ENCODE measurements around the gene SIRT6.

SIRT6 gene

DNA sequence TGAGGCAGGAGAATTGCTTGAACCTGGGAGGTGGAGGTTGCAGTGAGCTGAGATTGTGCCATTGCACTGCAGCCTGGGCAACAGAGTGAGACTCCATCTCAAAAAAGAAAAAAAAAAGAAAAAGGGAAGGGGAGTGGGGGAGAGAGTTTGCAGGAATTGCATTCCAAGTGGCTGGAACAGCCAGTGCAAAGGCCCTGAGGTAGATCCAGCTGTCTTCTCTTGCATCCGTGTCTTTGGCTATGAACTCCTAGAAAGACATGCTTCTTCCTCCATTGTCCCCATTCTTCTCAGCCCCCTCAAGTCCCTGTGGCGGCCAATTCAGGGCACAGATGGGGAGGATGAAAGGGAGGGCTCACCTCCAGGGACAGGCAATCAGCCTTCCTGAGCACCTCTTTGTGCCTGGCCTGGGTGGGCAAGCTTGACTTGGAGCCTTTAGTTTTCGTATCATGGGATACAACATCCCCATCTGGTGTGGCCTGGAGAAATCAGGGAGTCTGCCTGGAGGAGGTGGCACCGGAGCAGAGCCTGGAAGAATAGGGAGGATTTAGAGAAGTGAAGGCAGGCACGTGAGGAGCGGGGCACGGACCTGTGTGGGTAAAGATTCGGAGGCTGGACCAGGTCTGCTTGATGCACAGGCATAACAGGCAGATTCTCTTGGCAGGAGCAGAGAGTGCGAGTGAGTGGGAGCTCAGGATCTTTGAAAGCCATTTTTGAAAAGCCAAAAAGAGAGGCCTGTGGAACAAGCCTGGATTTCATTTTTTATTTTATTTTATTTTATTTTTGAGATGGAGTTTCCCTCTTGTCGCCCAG is 5.2 kb upstream of the SIRT6 start:
- Histone ChIP-seq H3K4me1 (ENCODE audit: control insufficient read depth in 1 of 2, insufficient read depth in 1 of 2, low read depth in 1 of 2, low read length in 1 of 2) (peaks cover 4 to 7% of the 10 kb centered on the region in 2 experiments), H3K4me3 (ENCODE audit: low read depth in 1 of 2, low read length in 1 of 2) (no peak overlapping the region), H3K27me3 (peaks cover 19% of the 10 kb centered on the region), H3K36me3 (no peaks in the 10 kb centered on the region), H3K9me3 (no peaks in the 10 kb centered on the region), H3K27ac (no peak overlapping the region)
- TF ChIP-seq, protein P1, sequence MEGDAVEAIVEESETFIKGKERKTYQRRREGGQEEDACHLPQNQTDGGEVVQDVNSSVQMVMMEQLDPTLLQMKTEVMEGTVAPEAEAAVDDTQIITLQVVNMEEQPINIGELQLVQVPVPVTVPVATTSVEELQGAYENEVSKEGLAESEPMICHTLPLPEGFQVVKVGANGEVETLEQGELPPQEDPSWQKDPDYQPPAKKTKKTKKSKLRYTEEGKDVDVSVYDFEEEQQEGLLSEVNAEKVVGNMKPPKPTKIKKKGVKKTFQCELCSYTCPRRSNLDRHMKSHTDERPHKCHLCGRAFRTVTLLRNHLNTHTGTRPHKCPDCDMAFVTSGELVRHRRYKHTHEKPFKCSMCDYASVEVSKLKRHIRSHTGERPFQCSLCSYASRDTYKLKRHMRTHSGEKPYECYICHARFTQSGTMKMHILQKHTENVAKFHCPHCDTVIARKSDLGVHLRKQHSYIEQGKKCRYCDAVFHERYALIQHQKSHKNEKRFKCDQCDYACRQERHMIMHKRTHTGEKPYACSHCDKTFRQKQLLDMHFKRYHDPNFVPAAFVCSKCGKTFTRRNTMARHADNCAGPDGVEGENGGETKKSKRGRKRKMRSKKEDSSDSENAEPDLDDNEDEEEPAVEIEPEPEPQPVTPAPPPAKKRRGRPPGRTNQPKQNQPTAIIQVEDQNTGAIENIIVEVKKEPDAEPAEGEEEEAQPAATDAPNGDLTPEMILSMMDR (IDR thresholded peaks at IDR 0.05), result no peak

GRCh38 chr19:4186087-4186993 is 4.0 kb upstream of the SIRT6 start:
- no peaks in the 10 kb centered on the region for H3K36me3 ChIP-seq
- no peak overlapping the region for H3K4me3 ChIP-seq (ENCODE audit: low read depth in 1 of 2, low read length in 1 of 2)
- TF ChIP-seq, protein P1 (IDR thresholded peaks at IDR 0.05), result peak; percentile 64

GRCh38 chr19:4185413-4186086 is 3.2 kb upstream of the SIRT6 start:
- TF ChIP-seq, protein P1 (IDR thresholded peaks at IDR 0.05), result no peak
- Histone ChIP-seq H3K9me3 (no peaks in the 10 kb centered on the region), H3K27ac (no peak overlapping the region), H3K4me1 (ENCODE audit: control insufficient read depth in 1 of 2, insufficient read depth in 1 of 2, low read depth in 1 of 2, low read length in 1 of 2) (peaks cover 21 to 25% of the 10 kb centered on the region in 2 experiments), H3K4me3 (ENCODE audit: low read depth in 1 of 2, low read length in 1 of 2) (no peak overlapping the region), H3K27me3 (peaks cover 19% of the 10 kb centered on the region), H3K36me3 (peaks cover 4% of the 10 kb centered on the region)

More at GRCh38 chr19:4186087-4186993, 4.0 kb upstream of the SIRT6 start:
- Histone ChIP-seq H3K4me1 (ENCODE audit: control insufficient read depth in 1 of 2, insufficient read depth in 1 of 2, low read depth in 1 of 2, low read length in 1 of 2) (peaks cover 13 to 17% of the 10 kb centered on the region in 2 experiments), H3K27ac (no peak overlapping the region), H3K9me3 (no peaks in the 10 kb centered on the region), H3K27me3 (peaks cover 19% of the 10 kb centered on the region)

DNA sequence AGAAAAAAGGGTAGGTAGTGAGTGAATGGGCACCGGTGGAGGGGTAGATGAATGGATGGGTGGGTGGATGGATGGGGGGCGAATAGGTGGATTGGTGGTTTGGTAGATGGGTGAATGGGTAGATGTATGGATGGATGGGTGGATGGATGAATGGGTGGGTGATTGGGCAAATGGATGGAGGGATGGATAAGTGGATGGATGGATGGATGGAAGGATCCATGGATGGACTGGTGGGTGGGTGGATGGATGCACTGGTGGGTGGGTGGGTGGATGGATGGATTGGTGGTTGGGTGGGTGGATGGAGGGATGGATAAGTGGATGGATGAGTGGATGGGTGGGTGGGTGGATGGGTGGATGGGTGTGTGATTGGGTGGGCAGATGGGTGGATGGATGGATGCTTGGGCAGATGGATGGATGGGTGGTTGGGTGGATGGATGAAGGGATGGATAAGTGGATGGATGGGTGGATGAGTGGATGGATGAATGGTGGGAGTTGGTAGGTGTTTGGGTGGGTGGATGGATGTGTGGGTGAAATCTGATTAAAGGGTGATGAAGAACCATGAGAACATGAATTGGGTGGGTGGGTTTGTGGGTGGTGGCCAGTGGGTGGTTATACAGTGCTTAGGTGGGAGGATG is 2.5 kb upstream of the SIRT6 start:
- Histone ChIP-seq H3K4me1 (ENCODE audit: control insufficient read depth in 1 of 2, insufficient read depth in 1 of 2, low read depth in 1 of 2, low read length in 1 of 2) (peaks cover 25 to 29% of the 10 kb centered on the region in 2 experiments), H3K9me3 (no peaks in the 10 kb centered on the region), H3K27ac (no peak overlapping the region), H3K27me3 (peaks cover 19% of the 10 kb centered on the region), H3K36me3 (peaks cover 9% of the 10 kb centered on the region), H3K4me3 (ENCODE audit: low read depth in 1 of 2, low read length in 1 of 2) (no peak overlapping the region)
- TF ChIP-seq, protein P1 (IDR thresholded peaks at IDR 0.05), result no peak

Data from neutrophil (primary cell).